Measurements from ENCODE around the gene SERPINH1.

DNA sequence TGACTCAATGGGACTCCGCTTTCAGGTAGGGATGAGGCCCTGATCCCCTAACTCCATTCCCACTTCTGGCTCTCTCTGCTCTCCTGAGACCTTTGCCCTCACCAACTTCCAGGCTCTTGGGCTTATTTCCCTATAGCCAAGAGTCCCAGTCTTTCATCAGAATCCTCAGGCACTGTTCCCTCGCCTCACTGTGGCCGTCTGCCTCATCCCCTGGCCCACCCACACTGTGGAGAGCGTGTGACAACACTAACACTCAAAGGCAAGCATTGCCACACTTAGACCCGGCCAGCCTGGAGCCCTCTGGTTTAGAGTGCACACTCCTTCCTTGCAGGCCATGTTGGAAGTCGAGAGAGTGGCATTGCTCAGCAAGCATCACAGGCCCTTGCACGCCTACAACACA lies 27.0 kb downstream of the SERPINH1 start:
- TF ChIP-seq EZH2 (IDR thresholded peaks at IDR 0.05; ENCODE audit: borderline replicate concordance, low read length), result no peak
- no peak for TF ChIP-seq CTCF (conservative IDR thresholded peaks at IDR 0.05 in 1 of 2, IDR thresholded peaks at IDR 0.05 in 1 of 2; ENCODE audit: extremely low read depth in 1 of 2, insufficient read depth in 1 of 2, low read depth in 1 of 2, low read length in 2 of 2)

Data from mammary epithelial cell (primary cell).